GM12891 (cell line): ENCODE data around the gene EHD3.

Source experiments
- PAX5 ChIP-seq: IDR thresholded peaks from 2 replicates; pipeline ENCODE4 v1.6.1; 2011; ENCODE audit warnings: low read length, moderate library complexity, mild to moderate bottlenecking; ENCODE audit not compliant: insufficient read depth, severe bottlenecking
- POLR2A ChIP-seq: IDR thresholded peaks from 2 replicates; pipeline ENCODE4 v1.6.1; 2011; ENCODE audit warnings: low read depth, low read length, control low read depth
- POLR2AphosphoS5 ChIP-seq: IDR thresholded peaks from 2 replicates; pipeline ENCODE4 v1.6.1; 2011; ENCODE audit warnings: low read depth, low read length, control low read depth
- POU2F2 ChIP-seq: IDR thresholded peaks from 2 replicates; pipeline ENCODE4 v1.6.1; 2011; ENCODE audit warnings: low read depth, mild to moderate bottlenecking, control low read depth, low read length, moderate library complexity
- SPI1 ChIP-seq: IDR thresholded peaks from 2 replicates; pipeline ENCODE4 v1.6.1; 2011; ENCODE audit warnings: low read depth, low read length, control low read depth
- TAF1 ChIP-seq: IDR thresholded peaks from 2 replicates; pipeline ENCODE4 v1.6.1; 2011; ENCODE audit warnings: low read depth, low read length, control low read depth

GRCh38 chr2:31263636-31264190 lies 29.8 kb downstream of the EHD3 start:
- TF ChIP-seq POLR2A: no peak
- no peak for TF ChIP-seq PAX5
- TF ChIP-seq POLR2AphosphoS5: no peak
- TF ChIP-seq TAF1: no peak
- TF ChIP-seq POU2F2: no peak
- TF ChIP-seq SPI1: no peak
